ENCODE results near the gene ZDHHC7.

The ZDHHC7 gene

DNA sequence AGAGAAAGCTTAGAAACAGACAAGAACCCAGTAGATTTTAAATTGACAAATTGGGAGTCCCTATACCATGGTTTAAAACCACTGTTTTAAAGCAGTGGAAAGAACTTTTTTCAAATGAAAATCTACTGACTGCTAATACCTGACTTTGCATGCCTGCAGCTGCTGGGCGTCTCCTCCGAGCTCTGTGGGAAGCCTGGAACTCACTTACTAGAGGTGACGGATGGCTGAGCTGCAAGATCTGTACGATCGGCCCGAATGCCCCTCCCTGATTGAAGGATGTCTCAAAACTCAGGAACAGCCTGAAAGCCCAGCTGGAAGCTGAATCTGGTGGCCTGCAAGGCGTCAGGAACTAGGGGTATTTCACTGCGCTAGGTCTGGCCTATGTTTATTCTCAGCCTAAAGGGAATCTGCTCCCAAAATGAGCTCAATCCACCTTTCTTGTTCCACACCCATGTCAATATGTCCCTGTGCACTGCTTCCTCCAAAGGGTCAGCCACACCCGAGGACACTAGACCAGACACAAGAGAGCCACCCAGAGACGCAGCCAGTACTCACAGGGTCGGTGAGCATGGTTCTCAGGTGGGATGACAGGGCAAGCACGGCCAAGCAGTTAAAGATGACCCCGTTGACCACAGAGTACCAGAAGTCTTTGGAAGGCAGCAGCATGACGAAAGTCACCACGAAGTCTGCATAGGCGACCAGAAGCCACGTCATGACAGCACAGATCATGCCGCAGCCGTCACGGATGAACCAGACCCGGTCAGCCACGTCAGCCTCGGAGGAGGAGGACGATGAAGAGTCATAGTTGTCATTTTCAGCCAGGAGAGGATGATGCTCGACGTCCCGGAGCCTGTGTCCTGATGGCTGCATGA, 21.4 kb downstream of the ZDHHC7 start:
- DNase-seq: no peak

- no peak for DNase-seq
Measured at GRCh38 chr16:84988328-84989080, 22.8 kb downstream of the ZDHHC7 start.

GRCh38 chr16:84986879-84987278, 24.5 kb downstream of the ZDHHC7 start:
- DNase-seq: no peak

- no peak for DNase-seq
Measured at GRCh38 chr16:84986102-84986501, 25.2 kb downstream of the ZDHHC7 start.

DNA sequence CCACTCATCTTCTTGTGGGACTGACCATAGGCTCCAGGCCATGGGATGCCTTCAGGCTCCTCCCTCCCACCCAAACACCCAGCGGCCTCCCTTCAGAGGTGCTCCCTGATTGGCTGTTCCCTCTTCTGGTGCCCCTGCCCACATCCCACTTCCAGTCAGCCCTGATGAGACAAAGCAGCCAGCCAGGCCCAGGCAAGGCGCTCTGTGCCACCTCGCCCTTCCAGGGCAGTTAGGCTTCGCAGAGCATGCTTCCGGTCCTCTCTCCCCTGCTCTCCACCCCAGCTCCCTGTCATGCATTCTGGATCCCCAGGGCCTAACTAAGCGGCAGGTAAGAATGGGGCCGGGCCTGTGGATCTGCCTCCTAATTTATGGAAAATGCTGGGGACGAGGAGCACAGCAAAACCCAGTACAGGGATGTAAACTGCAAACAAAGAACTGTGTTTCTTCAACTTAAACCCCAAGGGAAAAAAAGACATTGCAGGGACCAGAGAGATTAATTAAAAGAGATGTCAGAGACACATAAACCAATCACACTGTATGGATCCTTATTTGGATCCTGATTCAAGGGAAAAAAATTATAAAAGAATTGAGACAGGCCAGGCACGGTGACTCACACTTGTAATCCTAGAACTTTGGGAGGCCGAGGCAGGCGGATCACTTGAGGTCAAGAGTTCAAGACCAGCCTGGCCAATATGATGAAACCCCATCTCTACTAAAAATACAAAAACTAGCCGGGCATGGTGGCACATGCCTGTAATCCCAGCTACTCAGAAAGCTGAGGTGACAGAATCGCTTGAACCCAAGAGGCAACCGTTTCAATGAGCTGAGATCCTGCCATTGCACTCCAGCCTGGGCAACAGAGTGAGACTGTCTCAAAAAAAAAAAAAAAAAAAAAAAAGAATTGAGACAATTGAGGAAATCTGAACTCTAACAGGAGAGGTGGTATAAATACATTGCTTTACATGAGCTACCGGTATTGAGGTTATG, 26.0 kb downstream of the ZDHHC7 start:
- DNase-seq: peak; percentile 35

DNA sequence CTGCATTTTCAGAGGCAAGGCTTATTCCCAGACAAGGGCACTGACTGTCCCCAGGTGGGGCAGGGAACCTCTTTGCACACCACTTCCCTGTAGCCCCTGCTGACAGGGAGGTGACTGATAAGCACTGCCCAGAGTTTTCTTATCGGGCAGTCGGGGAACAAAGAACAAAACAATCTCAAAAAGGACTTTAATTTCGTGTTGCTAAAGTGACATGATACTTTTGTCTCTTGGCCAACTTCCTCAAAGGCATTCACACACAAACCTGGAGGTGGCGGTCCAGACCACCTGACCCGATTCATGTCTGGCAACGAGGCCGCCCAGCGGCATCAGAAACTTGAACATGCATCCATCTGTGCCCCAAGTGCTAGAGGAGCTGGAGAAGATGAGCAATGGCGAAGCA, 28.9 kb downstream of the ZDHHC7 start:
- no peak for DNase-seq

DNA sequence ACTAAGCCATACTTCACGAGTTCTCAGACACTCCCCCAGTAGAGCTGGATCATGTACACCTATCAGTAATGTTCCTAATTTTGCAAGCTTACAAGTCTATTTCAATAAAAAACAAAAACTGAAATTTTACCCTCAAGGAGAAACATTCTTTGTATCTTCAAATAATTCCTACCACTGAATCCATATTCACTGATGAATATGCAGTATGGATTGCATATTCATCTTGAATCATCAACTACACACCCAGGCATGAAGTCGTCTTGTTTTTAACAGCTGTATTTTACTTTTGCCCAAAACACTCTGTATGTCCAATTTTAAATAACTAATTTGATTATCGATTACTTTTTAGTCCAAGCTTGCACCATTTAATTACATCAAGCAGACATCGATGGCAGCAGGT, 31.8 kb downstream of the ZDHHC7 start:
- no peak for DNase-seq

DNA sequence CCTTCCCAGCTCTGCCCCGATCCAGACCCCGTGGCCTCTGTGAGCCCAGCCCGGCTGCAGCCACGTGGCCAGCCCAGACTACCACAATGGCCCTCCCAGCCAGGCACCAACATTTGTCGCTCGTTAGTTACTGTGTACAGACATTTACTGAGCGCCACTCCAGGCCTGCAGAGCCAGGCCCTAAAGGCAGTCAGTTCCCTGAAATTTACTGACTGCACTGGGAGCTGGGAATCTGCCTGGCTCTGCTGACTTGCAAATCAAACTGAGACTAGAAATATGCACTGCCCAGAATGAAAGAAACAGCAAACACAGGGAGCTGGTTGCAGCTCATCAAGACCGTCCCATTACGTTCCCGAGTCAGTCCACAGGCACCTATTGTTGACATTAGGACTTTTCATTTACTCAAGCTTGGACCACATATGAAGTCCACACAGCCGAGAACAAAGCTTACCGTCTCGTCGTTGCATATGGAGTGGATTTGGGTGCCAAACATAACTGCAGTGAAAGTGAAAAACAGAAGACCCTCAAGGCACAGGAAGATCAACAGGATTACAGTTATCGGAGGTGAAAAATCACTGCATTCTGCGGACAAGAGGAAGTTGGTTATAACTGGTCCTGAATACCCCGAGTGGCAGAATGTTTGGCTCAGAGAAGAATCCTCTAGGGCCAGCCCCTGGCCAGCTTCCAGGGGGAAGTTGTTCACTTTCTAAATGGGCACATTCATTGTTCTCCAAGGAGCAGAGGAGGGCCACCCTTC, 34.5 kb downstream of the ZDHHC7 start:
- DNase-seq: no peak

DNA sequence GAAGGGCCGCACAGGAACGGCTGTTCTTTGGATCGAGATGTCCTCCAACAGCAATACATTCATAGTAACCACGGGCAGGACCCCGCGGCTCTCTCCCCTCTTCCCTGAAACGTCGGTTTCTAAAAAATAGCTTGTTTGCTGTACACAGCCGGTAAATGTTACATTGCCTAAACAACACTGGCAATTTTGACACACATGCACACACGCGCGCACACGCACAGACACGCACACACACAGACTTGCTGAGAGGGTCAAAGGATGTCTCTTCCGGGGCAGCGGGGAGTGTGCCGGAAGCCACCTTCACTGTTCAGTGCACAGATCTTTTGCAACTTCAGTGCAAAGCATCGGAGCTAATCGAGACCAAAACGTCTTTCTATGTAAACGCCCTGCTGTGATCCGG, 35.8 kb downstream of the ZDHHC7 start:
- no peak for DNase-seq

- no peak for DNase-seq
Measured at GRCh38 chr16:84975066-84975465, 36.3 kb downstream of the ZDHHC7 start.

GRCh38 chr16:84973776-84974523, 37.4 kb downstream of the ZDHHC7 start:
- DNase-seq: no peak

- no peak for DNase-seq
Measured at GRCh38 chr16:84973236-84973635, 38.1 kb downstream of the ZDHHC7 start.

DNA sequence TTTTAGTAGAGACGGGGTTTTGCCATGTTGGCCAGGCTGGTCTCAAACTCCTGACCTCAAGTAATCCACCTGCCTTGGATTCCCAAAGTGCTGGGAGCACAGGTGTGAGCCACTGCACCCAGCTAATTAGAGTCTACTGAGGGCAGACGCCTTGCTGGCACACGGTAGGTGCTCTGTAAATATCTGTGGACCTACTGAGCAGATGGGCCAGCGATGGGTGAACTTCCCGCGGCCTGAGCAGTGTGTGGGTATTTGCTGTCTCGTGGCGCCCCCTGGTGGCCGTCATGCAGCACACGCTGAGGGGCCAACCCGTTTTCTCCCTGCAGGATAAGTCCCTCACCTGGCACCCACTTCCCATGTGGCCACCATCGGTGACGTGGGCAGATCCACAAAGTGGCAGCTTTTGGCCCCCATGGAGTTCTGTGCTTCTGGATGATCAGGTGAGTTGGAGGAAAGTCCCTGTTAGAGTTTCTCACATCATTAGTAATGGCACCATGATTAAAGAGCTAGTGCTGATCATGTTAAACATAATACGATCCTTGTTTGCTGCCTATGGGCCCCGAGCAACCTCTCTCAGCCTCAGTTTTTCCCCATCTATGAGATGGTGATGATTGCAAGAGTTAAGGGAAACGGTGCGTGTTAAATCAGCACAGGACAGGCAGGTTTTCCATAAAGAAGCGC, 40.7 kb downstream of the ZDHHC7 start:
- peak; percentile 35 for DNase-seq

GRCh38 chr16:84967828-84968227, 43.5 kb downstream of the ZDHHC7 start:
- DNase-seq: no peak

DNA sequence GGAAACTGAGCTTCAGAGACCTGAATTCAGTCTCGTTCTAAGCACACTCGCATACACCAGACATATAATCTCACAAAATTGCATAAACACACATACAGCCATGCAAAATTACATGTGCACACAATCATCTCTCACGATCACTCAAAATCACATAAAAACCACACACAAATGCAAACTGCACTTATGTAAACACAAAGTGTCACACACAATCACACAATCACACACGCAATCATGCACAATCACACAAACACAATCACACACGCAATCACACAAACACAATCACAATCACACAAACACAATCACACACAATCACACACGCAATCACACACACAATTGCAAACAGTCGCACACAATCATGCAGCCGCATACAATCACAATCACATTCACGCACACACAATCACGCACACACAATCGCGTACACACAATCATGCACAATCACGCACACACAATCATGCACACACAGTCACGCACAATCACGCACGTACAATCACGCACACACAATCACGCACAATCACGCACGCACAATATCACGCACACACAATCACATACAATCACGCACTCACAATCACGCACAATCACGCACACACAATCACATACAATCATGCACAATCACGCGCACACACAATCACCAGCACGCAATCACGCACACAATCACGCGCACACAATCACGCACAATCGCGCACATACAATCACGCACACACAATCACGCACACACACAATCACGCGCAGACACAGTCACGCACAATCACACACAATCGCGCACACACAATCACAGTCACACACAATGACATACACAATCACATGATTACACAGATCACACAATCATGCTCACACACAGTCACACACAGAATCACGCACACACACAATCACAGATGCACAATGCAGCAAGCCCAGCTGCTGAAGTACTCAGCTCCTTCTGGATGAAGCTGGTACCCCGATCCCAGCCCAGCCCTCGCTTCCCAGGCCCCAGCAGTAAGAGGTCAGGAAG, 45.6 kb downstream of the ZDHHC7 start:
- DNase-seq: no peak

DNA sequence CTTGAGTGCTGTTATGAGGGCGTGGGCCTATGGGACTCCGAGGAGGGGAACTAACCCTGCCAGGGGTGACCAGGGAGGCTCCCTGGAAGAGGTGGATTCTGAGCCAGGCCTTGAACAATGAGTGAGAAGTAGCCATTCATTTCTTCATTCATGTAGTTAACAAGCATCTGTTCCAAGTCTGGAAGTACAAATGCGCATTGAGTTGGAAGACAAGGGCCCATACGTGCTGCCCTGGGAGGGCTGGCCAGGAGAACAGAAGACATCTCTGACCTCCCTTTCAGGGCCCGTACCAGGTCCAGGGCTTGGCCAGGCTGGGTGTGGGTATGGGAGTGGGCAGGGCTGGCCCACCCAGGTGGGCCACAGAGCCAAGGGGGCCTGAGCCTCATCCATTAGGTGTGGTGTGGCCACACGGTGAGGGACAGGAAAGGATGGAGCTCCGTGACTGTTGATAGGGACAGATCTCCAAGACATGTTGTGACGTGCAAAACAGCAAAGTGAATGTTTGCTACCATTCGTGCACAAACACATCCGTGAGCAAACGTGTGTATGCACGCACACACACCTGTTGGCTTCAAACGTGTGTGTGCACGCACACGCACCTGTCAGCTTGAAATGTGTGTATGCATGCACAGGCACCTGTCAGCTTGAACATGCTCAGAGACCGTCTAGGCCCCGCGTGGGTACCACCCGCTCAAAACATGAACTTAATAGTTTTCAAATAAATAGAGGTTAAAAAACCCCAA, 46.8 kb downstream of the ZDHHC7 start:
- no peak for DNase-seq

- no peak for DNase-seq
Measured at GRCh38 chr16:84963066-84963465, 48.3 kb downstream of the ZDHHC7 start.

GRCh38 chr16:84960942-84961341, 50.4 kb downstream of the ZDHHC7 start:
- DNase-seq: no peak
